OCI-LY7 (cell line): ENCODE measurements around the gene CARHSP1. TPM values are rescaled to one million over a fixed set of nuclear protein-coding genes. Genes with fewer than 3 reads are reported as not detected.

Source experiments
- BruUV-seq: library from RNA; stranded (reverse); fragments of 400-500 nt; replicated peaks from 2 replicates; lab custom pipeline; 2021; lab: Mats Ljungman, UMichigan
- CTCF ChIA-PET: fragments of 300-600 bp; sonication (Branson Sonifier 250); formaldehyde crosslinking; loops from one replicate; lab custom pipeline; 2022; ENCODE audit warnings: antibody characterized with exemption; ENCODE audit not compliant: unreplicated experiment; lab: Charles Lee
- POLR2A ChIA-PET: fragments of 300-600 bp; sonication (Branson Sonifier 250); formaldehyde crosslinking; loops from one replicate; lab custom pipeline; 2022; ENCODE audit warnings: antibody characterized with exemption; lab: Charles Lee
- DNase-seq: peaks from one replicate; pipeline ENCODE4 v3.0.0-alpha.2; 2015; ENCODE audit warnings: low spot score
- H2AFZ ChIP-seq: fragments of 200-600 bp; sonication (generic), shearing (Covaris generic); 2 replicates; pipeline ENCODE4 v1.6.1; 2014; ENCODE audit warnings: mild to moderate bottlenecking, antibody characterized with exemption, low read length, moderate library complexity
- H3K27ac ChIP-seq: fragments of 200-600 bp; sonication (generic); 2 replicates; pipeline ENCODE4 v1.5.1; 2014; ENCODE audit warnings: mixed run types, low read depth, mild to moderate bottlenecking, moderate library complexity, low read length, inconsistent platforms; ENCODE audit not compliant: poor library complexity, severe bottlenecking
- H3K36me3 ChIP-seq: fragments of 200-600 bp; sonication (generic); 2 replicates; pipeline ENCODE4 v1.6.1; 2014; ENCODE audit warnings: mild to moderate bottlenecking, antibody characterized with exemption, low read length, moderate library complexity, mixed read lengths; ENCODE audit not compliant: insufficient read depth
- H3K4me1 ChIP-seq: fragments of 200-600 bp; sonication (generic); 2 replicates; pipeline ENCODE4 v1.5.1; 2014; ENCODE audit warnings: mild to moderate bottlenecking, low read length; ENCODE audit not compliant: insufficient read depth, poor library complexity, severe bottlenecking
- H3K4me2 ChIP-seq: fragments of 200-600 bp; sonication (generic); 2 replicates; pipeline ENCODE4 v1.6.1; 2014; ENCODE audit warnings: mild to moderate bottlenecking, low read length
- H3K4me3 ChIP-seq: fragments of 200-600 bp; sonication (generic); 2 replicates; pipeline ENCODE4 v1.5.1; 2014; ENCODE audit warnings: mild to moderate bottlenecking, low read depth, low read length; ENCODE audit not compliant: poor library complexity, severe bottlenecking
- H3K79me2 ChIP-seq: fragments of 200-600 bp; sonication (generic); 2 replicates; pipeline ENCODE4 v1.6.1; 2016; ENCODE audit warnings: low read depth, mild to moderate bottlenecking, low read length, moderate library complexity, mixed read lengths; ENCODE audit not compliant: insufficient read depth
- H3K9me2 ChIP-seq: fragments of 200-600 bp; sonication (generic); 2 replicates; pipeline ENCODE4 v1.6.1; 2016; ENCODE audit warnings: mild to moderate bottlenecking, low read length, mixed read lengths; ENCODE audit not compliant: insufficient read depth
- H3K9me3 ChIP-seq: fragments of 200-600 bp; sonication (generic); 2 replicates; pipeline ENCODE4 v1.6.1; 2014; ENCODE audit warnings: mild to moderate bottlenecking, mixed run types, low read length, mixed read lengths
- H4K20me1 ChIP-seq: fragments of 200-600 bp; sonication (generic); 2 replicates; pipeline ENCODE4 v1.6.1; 2014; ENCODE audit warnings: mild to moderate bottlenecking, antibody characterized with exemption, low read length, moderate library complexity, mixed read lengths; ENCODE audit not compliant: insufficient read depth
- EZH2phosphoT487 ChIP-seq: fragments of 200-600 bp; sonication (generic); IDR thresholded peaks from 2 replicates; pipeline ENCODE4 v1.6.1; 2018; ENCODE audit warnings: low read depth, borderline replicate concordance, mild to moderate bottlenecking, mixed run types, antibody characterized with exemption, low read length, moderate library complexity, mixed read lengths
- intact Hi-C: fragments of 100-400 bp; cut with micrococcal nuclease; formaldehyde crosslinking; loops from one replicate; pipeline ENCODE4 v1.10.0; 2022; ENCODE audit not compliant: unreplicated experiment
- total RNA-seq, 2 experiments: library from RNA; depleted of rRNA in 1 of 2; stranded (reverse); fragments of >200 nt in 1 of 2; shearing (Covaris generic) in 1 of 2; gene quantifications; 2 replicates each; pipeline ENCODE4 v1.2.3, GENCODE V29; 2014 to 2022
- TF ChIP-seq, protein P1 (sequence below): fragments of 200-600 bp; sonication (generic); conservative IDR thresholded peaks from 2 replicates; pipeline ENCODE4 v1.5.1; 2014; ENCODE audit warnings: mild to moderate bottlenecking, antibody characterized with exemption, low read length, moderate library complexity, mixed read lengths

CARHSP1 gene
- total RNA-seq, 2 experiments from 2014 or later: 156 to 241 TPM

DNA sequence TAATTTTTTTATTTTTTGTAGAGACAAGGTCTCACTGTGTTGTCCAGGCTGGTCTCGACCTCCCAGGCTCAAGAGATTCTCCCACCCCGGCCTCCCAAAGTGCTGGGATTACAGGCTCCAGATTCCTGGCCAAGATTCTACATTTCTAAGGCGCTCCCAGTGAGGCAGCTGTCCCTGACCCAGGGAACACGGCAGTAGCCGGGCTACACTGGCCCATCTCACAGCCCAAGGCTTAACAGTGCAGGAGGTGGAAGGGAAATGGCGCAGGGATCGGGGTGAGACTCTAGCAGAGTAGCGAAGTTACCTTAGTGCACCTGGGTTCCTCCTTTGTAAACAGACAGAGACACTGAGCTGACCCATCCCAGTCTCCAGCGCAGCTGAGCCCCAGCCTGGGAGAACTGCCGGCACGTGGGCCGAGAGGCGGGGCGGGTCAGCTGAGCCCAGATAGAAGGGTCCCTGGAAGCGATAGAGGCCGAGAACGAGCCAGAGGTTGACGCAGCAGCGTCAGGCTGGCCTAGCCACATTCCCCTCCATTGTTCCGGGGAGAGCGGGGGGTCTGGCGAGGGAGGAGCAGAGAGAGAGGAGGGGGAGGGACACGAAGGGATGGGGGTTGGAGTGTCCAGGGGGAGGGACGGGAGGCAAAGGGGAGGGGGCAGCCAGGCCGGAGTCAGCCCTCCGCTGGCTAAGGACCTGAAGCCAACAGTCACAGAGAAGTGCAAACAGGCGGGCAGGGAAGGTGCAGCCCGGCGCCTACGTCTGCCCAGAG is 2.5 kb downstream of the CARHSP1 start:
- POLR2A ChIA-PET: interaction anchor here (0.6 kb wide), 1 partner anchor 8 kb away, joined by 3 read pairs; no protein-coding TSS in a partner anchor
- H3K4me1 ChIP-seq: peaks cover 61% of the 10 kb centered on the region
- TF ChIP-seq EZH2phosphoT487: no peak
- TF ChIP-seq, protein P1, sequence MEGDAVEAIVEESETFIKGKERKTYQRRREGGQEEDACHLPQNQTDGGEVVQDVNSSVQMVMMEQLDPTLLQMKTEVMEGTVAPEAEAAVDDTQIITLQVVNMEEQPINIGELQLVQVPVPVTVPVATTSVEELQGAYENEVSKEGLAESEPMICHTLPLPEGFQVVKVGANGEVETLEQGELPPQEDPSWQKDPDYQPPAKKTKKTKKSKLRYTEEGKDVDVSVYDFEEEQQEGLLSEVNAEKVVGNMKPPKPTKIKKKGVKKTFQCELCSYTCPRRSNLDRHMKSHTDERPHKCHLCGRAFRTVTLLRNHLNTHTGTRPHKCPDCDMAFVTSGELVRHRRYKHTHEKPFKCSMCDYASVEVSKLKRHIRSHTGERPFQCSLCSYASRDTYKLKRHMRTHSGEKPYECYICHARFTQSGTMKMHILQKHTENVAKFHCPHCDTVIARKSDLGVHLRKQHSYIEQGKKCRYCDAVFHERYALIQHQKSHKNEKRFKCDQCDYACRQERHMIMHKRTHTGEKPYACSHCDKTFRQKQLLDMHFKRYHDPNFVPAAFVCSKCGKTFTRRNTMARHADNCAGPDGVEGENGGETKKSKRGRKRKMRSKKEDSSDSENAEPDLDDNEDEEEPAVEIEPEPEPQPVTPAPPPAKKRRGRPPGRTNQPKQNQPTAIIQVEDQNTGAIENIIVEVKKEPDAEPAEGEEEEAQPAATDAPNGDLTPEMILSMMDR: no peak
- peak overlapping the region; percentile 80 for H3K4me2 ChIP-seq
- peaks cover 70% of the 10 kb centered on the region for H3K79me2 ChIP-seq
- no peaks in the 10 kb centered on the region for H3K9me2 ChIP-seq
- no TSS peak for BruUV-seq
- H2AFZ ChIP-seq: no peak overlapping the region
- CTCF ChIA-PET: no interaction called here
- DNase-seq: no peak
- peaks cover 24% of the 10 kb centered on the region for H4K20me1 ChIP-seq
- intact Hi-C loops: loop anchor here (5.0 kb wide), 2 partner anchors 71 to 271 kb away; no protein-coding TSS in a partner anchor
- no peak overlapping the region for H3K27ac ChIP-seq
- H3K36me3 ChIP-seq: peaks cover 50% of the 10 kb centered on the region
- H3K4me3 ChIP-seq: peak overlapping the region; percentile 92
- no peaks in the 10 kb centered on the region for H3K9me3 ChIP-seq

DNA sequence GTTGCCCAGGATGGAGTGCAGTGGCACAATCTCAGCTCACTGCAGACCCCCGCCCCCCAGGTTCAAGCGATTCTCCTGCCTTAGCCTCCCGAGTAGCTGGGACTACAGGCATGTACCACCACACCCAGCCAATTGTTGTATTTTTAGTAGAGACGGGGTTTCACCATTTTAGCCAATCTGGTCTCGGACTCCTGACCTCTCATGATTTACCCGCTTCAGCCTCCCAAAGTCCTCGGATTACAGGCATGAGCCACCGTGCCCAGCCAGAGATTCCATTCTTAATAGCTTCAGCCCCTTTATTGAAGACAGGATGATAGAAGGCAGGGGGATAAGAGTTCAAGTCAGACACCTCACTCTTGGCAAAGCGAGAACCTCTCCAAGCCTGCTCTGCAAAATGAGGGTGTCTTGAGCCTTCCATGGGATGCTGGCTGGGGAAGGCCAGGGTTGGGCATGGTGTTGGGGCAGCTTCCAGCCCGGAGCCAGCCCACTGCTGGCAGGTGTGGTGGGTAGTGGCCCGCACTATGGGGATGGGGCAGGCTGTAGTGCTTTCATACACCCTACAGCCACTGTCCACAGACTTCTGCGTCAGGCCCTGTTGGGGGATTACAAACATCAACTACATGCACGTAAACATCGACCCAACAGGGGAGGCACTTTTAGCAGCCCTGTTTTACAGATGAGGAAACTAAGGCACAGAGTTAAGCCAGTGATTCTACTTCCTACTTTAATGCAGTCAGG is 3.5 kb downstream of the CARHSP1 start:
- Histone ChIP-seq H3K36me3 (peaks cover 55% of the 10 kb centered on the region), H2AFZ (no peak overlapping the region), H3K4me1 (peaks cover 52% of the 10 kb centered on the region), H3K4me2 (peak overlapping the region; percentile 80), H3K27ac (no peak overlapping the region), H3K4me3 (no peak overlapping the region), H4K20me1 (peaks cover 27% of the 10 kb centered on the region), H3K9me3 (no peaks in the 10 kb centered on the region), H3K79me2 (peaks cover 78% of the 10 kb centered on the region), H3K9me2 (no peaks in the 10 kb centered on the region)
- TSS peak; percentile 34 for BruUV-seq
- CTCF ChIA-PET: interaction anchor here (0.6 kb wide), 1 partner anchor 9 kb away, joined by 5 read pairs; no protein-coding TSS in a partner anchor
- no peak for DNase-seq
- TF ChIP-seq, protein P1: no peak
- no peak for TF ChIP-seq EZH2phosphoT487
- POLR2A ChIA-PET: no interaction called here
- intact Hi-C loops: loop anchor here (5.0 kb wide), 2 partner anchors 72 to 272 kb away; no protein-coding TSS in a partner anchor
